ENCODE results near the gene TSPYL6.
A peak's percentile ranks its signal among the peaks of the same experiment; 100 is the strongest.

Gene TSPYL6

GRCh38 chr2:54206596-54206995, 49.4 kb downstream of the TSPYL6 start:
- peak; percentile 42 for DNase-seq (ENCODE audit: insufficient read length, low spot score)

GRCh38 chr2:54204476-54204875, 51.6 kb downstream of the TSPYL6 start:
- FAIRE-seq (no peak), DNase-seq (ENCODE audit: insufficient read length, low spot score) (no peak)

More at GRCh38 chr2:54206596-54206995, 49.4 kb downstream of the TSPYL6 start:
- no peak for FAIRE-seq
